ENCODE measurements around the gene RAD51B.
"Not testable (repeated sequence)": the region's sequence is repeated elsewhere in the genome, so short reads cannot be mapped to it uniquely, and the experiment has no call there.

RAD51B gene

DNA sequence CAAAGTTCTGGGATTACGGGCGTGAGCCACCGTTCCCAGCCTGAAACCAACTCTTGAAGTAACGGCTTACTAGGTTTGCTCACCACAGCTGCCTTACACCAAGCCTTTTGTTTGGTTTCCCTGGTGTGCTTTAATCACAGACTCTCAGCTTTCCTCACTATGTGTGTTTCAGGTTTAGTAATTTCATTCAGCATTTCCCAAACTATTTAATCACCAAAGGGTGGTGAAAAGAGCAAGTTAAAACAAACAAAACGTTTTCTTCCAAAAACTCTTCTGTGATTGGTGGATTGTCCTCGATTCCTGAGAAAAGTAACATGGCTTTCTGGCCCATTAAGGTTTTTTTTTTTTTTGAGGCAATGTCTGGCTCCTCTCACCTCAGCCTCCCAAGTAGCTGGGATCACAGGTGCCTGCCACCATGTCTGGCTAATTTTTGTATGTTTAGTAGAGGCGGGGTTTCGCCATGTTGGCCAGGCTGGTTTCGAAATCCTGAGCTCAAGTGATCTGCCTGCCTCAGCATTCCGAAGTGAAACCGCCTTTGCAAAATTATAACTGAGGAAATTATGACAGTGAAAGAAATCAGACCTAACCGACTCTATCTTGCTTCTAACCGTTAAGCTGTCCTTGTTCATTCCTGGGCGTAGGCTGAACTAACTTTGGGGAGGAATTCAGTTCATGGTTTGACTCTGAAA lies 1.7 kb upstream of the RAD51B start:
- no peak for TF ChIP-seq ZNF596 (tag by site-specific recombination; IDR thresholded peaks at IDR 0.05)
- TF ChIP-seq ZIC2 (tag by site-specific recombination; IDR thresholded peaks at IDR 0.05), result no peak
- TF ChIP-seq ZNF10 (tag by site-specific recombination; IDR thresholded peaks at IDR 0.05), result no peak
- TF ChIP-seq ZNF76 (tag by site-specific recombination; IDR thresholded peaks at IDR 0.05; ENCODE audit: borderline replicate concordance, low read depth), result no peak
- TF ChIP-seq, protein P1, sequence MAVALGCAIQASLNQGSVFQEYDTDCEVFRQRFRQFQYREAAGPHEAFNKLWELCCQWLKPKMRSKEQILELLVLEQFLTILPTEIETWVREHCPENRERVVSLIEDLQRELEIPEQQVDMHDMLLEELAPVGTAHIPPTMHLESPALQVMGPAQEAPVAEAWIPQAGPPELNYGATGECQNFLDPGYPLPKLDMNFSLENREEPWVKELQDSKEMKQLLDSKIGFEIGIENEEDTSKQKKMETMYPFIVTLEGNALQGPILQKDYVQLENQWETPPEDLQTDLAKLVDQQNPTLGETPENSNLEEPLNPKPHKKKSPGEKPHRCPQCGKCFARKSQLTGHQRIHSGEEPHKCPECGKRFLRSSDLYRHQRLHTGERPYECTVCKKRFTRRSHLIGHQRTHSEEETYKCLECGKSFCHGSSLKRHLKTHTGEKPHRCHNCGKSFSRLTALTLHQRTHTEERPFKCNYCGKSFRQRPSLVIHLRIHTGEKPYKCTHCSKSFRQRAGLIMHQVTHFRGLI (tag by site-specific recombination; IDR thresholded peaks at IDR 0.05), result no peak
- no peak for TF ChIP-seq ZNF792 (tag by site-specific recombination; IDR thresholded peaks at IDR 0.05)
- TF ChIP-seq ZNF629 (tag by site-specific recombination; IDR thresholded peaks at IDR 0.05), result no peak
- no peak for TF ChIP-seq GLIS1 (tag by site-specific recombination; IDR thresholded peaks at IDR 0.05)
- TF ChIP-seq, protein P2, sequence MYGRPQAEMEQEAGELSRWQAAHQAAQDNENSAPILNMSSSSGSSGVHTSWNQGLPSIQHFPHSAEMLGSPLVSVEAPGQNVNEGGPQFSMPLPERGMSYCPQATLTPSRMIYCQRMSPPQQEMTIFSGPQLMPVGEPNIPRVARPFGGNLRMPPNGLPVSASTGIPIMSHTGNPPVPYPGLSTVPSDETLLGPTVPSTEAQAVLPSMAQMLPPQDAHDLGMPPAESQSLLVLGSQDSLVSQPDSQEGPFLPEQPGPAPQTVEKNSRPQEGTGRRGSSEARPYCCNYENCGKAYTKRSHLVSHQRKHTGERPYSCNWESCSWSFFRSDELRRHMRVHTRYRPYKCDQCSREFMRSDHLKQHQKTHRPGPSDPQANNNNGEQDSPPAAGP (tag by site-specific recombination; IDR thresholded peaks at IDR 0.05), result no peak
- TF ChIP-seq ZNF555 (tag by site-specific recombination; conservative IDR thresholded peaks at IDR 0.05), result no peak
- no peak for TF ChIP-seq HOXD13 (CRISPR knock-in tag; IDR thresholded peaks at IDR 0.05; ENCODE audit: borderline replicate concordance)
- Histone ChIP-seq H3K4me3 (ENCODE audit: low read depth, low read length) (no peak overlapping the region), H3K36me3 (ENCODE audit: control insufficient read depth in 2 of 2, insufficient read depth in 1 of 2, low read length in 2 of 2) (peaks cover 5 to 8% of the 10 kb centered on the region in 2 experiments; a peak in 2 of 3 replicates), H3K4me1 (ENCODE audit: control insufficient read depth, insufficient read depth, low read length) (no peaks in the 10 kb centered on the region), H3K9me3 (ENCODE audit: control insufficient read depth, insufficient read depth, low read depth, low read length) (no peaks in the 10 kb centered on the region), H3K27ac (ENCODE audit: extremely low read depth, low read depth, low read length) (no peak overlapping the region)
- CTCF ChIA-PET, result no interaction called here
- POLR2A ChIA-PET, result no interaction called here

DNA sequence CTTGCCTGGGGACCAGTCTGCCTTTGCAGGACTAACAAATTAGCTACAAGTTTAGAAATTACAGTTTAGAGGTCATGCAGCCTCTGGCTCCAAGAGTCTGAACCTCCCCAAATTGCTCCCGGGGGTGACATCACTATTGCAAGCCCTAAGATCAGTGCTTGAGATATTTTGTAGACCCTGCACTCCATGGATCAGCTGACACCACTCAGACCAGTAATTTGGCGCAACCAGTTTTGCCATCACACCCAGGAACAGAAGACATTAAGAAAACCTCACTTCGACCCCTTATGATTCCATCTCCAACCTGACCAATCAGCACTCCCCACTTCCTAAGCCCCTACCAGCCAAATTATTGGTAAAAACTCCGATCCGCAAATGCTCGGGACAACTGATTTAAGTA lies 1.1 kb upstream of the RAD51B start:
- POLR2A ChIA-PET, result not testable (repeated sequence)

DNA sequence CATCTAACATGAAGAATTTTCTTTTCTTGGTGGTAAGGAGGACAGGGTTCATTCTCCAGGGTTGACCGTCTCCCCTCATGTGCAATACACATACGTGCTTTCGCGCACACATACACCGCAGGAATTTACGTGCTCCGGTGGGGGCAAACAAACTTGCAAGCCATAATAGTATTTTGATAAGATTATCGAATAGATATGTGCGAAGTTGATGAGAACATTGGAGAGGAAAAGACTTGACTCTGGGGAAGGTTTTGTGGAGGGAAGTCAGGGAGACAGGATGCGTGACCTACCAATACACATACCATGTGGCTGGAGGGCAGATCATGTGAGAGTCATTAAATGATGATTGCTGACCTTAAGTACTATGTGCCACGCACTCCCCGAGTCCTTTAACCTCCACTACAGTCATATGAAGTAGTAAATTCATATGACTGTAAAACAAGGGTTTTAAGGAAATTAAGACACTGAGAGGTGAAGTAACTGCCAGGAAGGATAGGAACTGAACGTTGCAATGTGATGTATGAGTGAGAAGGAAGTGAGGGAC lies 921 bp downstream of the RAD51B start:
- Histone ChIP-seq H3K4me3 (ENCODE audit: low read depth, low read length) (peak overlapping the region; percentile 85), H3K4me1 (ENCODE audit: control insufficient read depth, insufficient read depth, low read length) (no peaks in the 10 kb centered on the region), H3K36me3 (ENCODE audit: control insufficient read depth in 2 of 2, insufficient read depth in 1 of 2, low read length in 2 of 2) (peaks cover 3 to 14% of the 10 kb centered on the region in 2 experiments), H3K27ac (ENCODE audit: extremely low read depth, low read depth, low read length) (no peak overlapping the region; the same call in 1 of the 2 replicates), H3K9me3 (ENCODE audit: control insufficient read depth, insufficient read depth, low read depth, low read length) (no peaks in the 10 kb centered on the region)
- POLR2A ChIA-PET, result interaction anchor here (0.5 kb wide), 1 partner anchor 23 kb away, joined by 3 read pairs; no protein-coding TSS in a partner anchor
- CTCF ChIA-PET, result no interaction called here
- no peak for TF ChIP-seq ZNF112 (tag by site-specific recombination; IDR thresholded peaks at IDR 0.05)
- TF ChIP-seq, protein P3, sequence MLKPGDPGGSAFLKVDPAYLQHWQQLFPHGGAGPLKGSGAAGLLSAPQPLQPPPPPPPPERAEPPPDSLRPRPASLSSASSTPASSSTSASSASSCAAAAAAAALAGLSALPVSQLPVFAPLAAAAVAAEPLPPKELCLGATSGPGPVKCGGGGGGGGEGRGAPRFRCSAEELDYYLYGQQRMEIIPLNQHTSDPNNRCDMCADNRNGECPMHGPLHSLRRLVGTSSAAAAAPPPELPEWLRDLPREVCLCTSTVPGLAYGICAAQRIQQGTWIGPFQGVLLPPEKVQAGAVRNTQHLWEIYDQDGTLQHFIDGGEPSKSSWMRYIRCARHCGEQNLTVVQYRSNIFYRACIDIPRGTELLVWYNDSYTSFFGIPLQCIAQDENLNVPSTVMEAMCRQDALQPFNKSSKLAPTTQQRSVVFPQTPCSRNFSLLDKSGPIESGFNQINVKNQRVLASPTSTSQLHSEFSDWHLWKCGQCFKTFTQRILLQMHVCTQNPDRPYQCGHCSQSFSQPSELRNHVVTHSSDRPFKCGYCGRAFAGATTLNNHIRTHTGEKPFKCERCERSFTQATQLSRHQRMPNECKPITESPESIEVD (tag by site-specific recombination; IDR thresholded peaks at IDR 0.05), result 0 out of 2 replicates have a peak, but pooled peaks have one; percentile 23
- TF ChIP-seq, protein P4, sequence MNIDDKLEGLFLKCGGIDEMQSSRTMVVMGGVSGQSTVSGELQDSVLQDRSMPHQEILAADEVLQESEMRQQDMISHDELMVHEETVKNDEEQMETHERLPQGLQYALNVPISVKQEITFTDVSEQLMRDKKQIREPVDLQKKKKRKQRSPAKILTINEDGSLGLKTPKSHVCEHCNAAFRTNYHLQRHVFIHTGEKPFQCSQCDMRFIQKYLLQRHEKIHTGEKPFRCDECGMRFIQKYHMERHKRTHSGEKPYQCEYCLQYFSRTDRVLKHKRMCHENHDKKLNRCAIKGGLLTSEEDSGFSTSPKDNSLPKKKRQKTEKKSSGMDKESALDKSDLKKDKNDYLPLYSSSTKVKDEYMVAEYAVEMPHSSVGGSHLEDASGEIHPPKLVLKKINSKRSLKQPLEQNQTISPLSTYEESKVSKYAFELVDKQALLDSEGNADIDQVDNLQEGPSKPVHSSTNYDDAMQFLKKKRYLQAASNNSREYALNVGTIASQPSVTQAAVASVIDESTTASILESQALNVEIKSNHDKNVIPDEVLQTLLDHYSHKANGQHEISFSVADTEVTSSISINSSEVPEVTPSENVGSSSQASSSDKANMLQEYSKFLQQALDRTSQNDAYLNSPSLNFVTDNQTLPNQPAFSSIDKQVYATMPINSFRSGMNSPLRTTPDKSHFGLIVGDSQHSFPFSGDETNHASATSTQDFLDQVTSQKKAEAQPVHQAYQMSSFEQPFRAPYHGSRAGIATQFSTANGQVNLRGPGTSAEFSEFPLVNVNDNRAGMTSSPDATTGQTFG (tag by site-specific recombination; IDR thresholded peaks at IDR 0.05; ENCODE audit: borderline replicate concordance), result no peak
- no peak for TF ChIP-seq ZNF561 (tag by site-specific recombination; IDR thresholded peaks at IDR 0.05; ENCODE audit: borderline replicate concordance)
- no peak for TF ChIP-seq ZNF510 (tag by site-specific recombination; IDR thresholded peaks at IDR 0.05; ENCODE audit: insufficient replicate concordance)
- no peak for TF ChIP-seq ZNF544 (tag by site-specific recombination; IDR thresholded peaks at IDR 0.05)
- TF ChIP-seq ZNF138 (tag by site-specific recombination; IDR thresholded peaks at IDR 0.05; ENCODE audit: borderline replicate concordance), result no peak
- TF ChIP-seq, protein P5, sequence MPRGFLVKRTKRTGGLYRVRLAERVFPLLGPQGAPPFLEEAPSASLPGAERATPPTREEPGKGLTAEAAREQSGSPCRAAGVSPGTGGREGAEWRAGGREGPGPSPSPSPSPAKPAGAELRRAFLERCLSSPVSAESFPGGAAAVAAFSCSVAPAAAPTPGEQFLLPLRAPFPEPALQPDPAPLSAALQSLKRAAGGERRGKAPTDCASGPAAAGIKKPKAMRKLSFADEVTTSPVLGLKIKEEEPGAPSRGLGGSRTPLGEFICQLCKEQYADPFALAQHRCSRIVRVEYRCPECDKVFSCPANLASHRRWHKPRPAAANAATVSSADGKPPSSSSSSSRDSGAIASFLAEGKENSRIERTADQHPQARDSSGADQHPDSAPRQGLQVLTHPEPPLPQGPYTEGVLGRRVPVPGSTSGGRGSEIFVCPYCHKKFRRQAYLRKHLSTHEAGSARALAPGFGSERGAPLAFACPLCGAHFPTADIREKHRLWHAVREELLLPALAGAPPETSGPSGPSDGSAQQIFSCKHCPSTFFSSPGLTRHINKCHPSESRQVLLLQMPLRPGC (tag by site-specific recombination; IDR thresholded peaks at IDR 0.05), result 0 out of 2 replicates have a peak, but pooled peaks have one; percentile 41
- TF ChIP-seq ZNF585B (tag by site-specific recombination; IDR thresholded peaks at IDR 0.05), result no peak
- TF ChIP-seq ZNF391 (tag by site-specific recombination; IDR thresholded peaks at IDR 0.05; ENCODE audit: borderline replicate concordance, low read depth), result no peak
- no peak for TF ChIP-seq ZNF623 (tag by site-specific recombination; IDR thresholded peaks at IDR 0.05)
- no peak for TF ChIP-seq ZNF155 (tag by site-specific recombination; IDR thresholded peaks at IDR 0.05)

More for the DNA sequence above, 1.1 kb upstream of the RAD51B start:
- H3K36me3 ChIP-seq (ENCODE audit: control insufficient read depth in 2 of 2, insufficient read depth in 1 of 2, low read length in 2 of 2); H3K4me1 ChIP-seq (ENCODE audit: control insufficient read depth, insufficient read depth, low read length); H3K9me3 ChIP-seq (ENCODE audit: control insufficient read depth, insufficient read depth, low read depth, low read length); CTCF ChIA-PET; H3K27ac ChIP-seq (ENCODE audit: extremely low read depth, low read depth, low read length); H3K4me3 ChIP-seq (ENCODE audit: low read depth, low read length): not testable (repeated sequence)

All from HEK293 (cell line).